Left colon (tissue), 2 donors: ENCODE results near the gene RSBN1. TPM values are rescaled to one million over a fixed set of nuclear protein-coding genes. Genes with fewer than 3 reads are reported as not detected.

Experiments
- ATAC-seq: fragments of 200-7000 bp; cut with Tn5 transposase; one replicate; pipeline ENCODE4 v1.9.1; 2020; ENCODE audit warnings: mild to moderate bottlenecking, moderate library complexity
- DNase-seq, 2 donors: peaks; one replicate each; pipeline ENCODE4 v3.0.0-alpha.2; 2020
- intact Hi-C, 2 donors: fragments of 100-400 bp; cut with DNase I in 1 of 2; cut with micrococcal nuclease in 1 of 2; formaldehyde crosslinking; loops; one replicate each; pipeline versions ENCODE4 v1.11.2 to v1.14.0; 2022; cut with DNase I, micrococcal nuclease
- total RNA-seq, 2 donors: library from RNA; stranded (reverse); fragmentation: NEBNext Ultra II Directional; extraction: Animal tissue kit (Norgen Biotek cat#: 25700); gene quantifications; one replicate each; pipeline ENCODE4 v1.2.1, GENCODE V29; 2021
- donor health status: DM: no; HTN: no; CAD: no.
- donor health status: DM: yes; HTN: yes; CAD: no.

RSBN1 gene
- total RNA-seq, 2 donors from 2014 or later = 23.6 to 28.5 TPM

DNA sequence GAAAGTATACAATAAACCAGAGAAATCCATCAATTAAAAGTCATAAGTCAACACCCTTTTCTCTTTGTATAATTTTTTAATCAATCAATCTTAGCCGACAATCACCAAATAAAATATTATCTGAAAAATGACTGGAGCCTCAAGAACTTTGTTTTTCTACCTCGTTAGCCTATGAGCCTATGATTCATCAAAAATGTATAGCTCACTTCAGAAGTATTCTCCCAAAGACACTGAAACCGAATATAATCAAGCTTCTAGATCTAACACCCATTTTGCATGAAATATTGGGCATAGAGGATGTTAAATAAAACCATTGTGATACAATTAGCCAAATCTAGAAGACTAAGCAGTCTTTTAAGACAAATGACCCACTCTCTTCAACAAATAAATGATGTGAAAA, 17.8 kb upstream of the RSBN1 start:
- intact Hi-C loops = loop anchor here in 1 of 2 donors (10.0 kb wide), 2 partner anchors 115 to 455 kb away; no protein-coding TSS in a partner anchor
- ATAC-seq (no peak), DNase-seq (no peak)

DNA sequence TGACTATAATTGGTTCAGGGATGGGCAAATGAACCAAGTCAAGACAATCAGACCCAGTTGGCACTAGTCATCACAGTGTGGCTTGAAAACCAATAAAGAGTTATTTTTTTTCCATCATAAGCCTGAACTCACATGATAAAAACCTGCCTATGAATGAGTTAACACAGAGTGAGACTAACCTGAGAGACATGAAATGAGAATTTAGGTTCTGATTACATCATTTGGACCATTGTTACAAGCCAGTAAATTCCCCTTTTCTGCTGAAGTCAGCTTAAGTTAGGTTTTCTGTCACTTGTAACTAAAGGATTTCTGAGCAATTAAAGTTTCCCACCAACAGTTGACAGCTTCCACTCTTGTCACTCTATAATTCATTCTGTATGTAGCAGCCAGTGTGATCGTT, 9.6 kb upstream of the RSBN1 start:
- ATAC-seq = no peak
- intact Hi-C loops = no loop called here

DNA sequence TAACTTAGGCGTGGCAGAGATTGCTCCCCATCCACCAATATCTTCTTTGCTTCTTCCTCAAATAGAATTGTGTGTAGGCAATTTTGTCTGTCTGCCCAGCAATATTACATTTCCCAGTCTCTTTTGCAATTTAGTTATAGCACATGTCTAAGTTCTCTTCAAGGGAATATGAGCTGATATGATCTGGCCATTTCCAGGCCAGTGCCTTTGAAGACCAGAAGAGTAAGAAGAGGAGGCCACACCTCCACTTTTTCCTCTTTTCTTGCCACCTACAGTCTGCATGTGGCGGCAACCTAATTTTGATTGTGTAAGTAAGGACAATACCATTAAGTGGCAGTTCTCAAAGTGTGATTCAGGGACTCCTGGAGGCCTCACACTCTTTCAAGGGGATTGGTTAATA, 6.3 kb upstream of the RSBN1 start:
- ATAC-seq (no peak), DNase-seq (no peak)
- intact Hi-C loops = no loop called here

More for the DNA sequence above, 9.6 kb upstream of the RSBN1 start:
- DNase-seq = no peak

DNA sequence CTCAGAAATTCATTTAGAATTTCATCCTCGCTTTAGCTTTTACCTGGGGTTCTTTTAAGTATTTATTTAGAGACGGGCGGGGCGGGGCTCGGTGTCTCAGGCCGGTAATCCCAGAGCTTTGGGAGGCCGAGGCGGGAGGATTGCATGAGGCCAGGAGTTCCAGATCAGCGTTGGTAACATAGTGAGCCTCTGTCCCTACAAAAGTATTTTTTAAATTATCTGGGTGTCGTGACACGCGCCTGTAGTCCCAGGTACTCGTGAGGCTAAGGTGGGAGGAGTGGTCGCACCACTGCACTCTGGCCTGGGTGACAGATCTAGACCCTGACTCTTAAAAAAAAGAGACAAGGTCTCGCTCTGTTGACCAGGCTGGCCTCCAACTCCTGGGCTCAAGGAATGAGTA, 942 bp upstream of the RSBN1 start:
- ATAC-seq (no peak), DNase-seq (peak in 1 of 2 donors; percentile 29)
- intact Hi-C loops = no loop called here

DNA sequence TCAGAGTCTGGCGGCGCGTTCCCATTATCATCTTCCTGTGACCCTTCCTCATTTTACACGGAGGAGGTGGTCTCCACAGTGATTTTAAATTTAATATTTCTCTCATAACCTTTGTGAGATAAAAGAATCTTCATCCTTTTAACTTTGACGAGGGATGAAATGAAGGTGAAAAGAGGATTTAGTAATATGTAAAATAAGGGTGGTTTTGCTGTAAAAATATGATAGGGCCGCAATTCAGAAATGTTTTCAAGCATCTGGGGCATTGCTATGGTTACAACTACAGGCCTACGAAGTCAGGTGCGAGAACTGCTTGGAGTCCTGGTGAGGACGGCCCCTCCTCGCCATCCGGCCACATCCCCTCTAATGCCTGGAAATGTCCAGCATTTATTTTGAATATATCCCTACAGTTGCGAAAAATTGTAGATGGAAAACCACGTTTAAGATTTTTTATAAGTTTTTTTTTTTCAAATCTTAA, 422 bp upstream of the RSBN1 start:
- DNase-seq = peak; percentile 27 to 32
- intact Hi-C loops = no loop called here

DNA sequence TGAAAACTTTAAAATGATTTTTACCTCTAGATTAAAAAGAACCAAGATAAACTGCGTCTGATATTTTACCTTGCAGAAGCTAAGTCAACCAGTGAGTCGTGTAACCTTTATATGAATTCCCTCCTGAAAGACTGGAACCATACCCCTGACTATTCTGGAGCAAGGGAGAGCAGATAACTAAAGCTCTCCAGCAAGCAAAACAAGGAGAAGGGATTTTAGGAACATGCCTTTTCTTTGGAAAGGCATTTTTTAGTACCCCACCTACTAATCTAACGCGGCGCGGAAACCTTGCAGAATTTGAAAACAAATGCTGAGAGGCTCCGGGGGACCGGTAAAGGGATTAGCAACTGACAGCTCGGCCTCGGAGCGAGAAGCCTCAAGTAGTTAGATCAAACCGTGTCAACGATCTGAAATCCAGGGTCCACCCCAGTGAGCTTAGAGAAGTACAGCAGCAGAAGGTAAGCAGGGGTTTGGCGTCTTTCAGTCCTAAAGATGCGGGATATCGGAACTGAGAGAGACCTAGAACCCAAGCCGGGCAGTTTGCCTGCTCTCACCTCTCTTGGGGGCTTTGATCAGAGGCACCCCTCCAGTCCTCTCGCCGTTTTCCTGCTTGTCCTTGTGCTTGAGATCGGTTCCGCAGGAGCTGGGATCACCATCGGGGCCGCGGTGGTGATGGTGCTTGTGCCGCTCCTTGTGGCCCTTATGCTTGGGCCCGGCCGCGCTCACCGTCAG, 954 bp downstream of the RSBN1 start:
- ATAC-seq (peak; percentile 44), DNase-seq (peak; percentile 59 to 71)

More for the DNA sequence above, 422 bp upstream of the RSBN1 start:
- no peak for ATAC-seq

DNA sequence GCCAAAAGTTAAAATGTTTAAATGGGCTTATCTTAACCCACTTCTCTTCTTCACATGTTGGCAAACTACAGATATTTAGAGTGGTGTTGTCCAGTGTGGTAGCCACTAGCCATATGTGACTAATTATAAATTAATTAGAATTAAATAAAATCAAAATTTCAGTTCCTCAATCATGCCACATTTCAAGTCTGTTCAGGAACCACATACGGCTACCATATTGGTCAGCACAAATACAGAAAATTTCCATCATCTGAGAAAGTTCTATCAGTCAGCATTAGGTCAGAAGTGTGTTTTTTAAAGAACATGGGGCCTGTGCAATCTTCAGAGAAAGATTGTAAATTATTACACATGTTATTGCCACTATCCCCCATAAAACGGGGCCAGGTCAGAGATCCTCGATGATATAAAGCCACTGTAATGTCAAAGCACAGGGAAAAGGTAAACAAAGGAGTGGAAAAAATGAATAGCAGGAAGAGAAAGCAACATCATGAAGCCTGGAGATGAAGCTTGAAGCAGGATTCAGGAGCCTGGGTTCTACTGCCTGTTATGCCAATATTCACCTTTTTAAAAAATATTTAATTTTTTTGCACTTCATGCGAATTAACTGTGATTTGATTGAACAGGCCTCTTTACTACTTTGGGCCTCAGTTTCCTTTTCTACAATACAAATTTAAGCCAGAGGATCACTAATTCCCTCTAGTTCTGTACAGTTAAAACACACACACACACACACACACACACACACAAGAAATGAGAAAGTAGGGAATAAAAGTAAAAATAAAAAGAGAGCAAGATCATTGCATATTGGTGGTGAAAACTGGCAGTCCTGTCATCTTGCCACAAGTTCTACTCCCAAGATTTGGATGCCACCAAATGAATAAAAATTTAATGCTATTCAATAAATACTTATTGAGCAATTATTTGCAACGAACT, 2.3 kb downstream of the RSBN1 start:
- intact Hi-C loops = no loop called here
- ATAC-seq (peak; percentile 47), DNase-seq (peak; percentile 20 to 61)

More for the DNA sequence above, 954 bp downstream of the RSBN1 start:
- intact Hi-C loops = no loop called here

DNA sequence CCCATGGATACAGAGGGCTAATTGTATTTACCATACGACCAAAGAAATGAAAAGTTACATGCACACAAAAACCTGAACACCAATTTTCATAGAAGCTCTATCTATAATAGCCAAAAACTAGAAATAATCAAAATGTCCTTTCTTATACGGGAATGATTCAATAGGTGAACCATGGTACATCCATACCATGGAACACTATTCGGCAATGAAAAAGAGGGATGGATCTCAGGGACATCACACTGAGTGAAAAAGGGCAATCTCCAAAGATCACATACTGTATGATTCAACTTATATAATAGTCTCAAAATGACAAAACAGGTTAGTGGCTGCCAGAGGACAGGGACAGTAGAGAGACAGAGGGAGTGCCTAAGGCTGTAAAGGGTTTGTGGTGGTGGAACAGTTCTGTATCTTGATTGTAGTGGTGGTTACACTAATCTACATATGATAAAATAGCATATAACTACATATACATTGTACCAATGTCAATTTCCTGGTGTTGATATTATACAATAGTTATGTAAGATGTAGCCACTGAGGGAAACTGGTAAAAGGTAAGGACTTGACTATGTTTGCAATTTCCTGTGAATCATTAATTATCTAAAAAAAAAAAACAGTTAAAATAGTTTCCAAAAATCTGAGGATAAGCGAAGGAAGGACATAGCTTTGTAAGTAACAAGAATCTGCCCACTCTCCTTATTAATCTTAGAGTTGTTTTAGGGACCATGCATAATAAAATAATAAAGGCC, 3.7 kb downstream of the RSBN1 start:
- intact Hi-C loops = no loop called here
- DNase-seq = no peak

DNA sequence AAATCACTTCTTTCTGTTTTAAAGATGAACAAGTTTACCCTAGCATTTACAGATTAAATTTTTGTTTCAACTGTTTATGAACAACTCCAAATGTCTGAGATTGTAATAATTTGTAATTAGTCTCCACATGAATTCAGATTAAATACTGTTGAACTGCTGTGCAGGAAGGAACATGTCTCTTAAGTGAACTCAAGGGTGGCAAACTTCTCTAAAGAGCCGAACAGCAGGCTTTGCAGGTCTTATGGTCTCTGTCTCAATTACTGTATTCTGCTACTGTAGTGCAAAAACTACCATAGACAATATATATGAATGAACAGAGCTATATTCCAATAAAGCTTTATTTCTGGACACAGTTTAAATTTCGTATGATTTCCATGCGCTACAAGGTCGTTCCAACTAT, 6.6 kb downstream of the RSBN1 start:
- DNase-seq = no peak
- intact Hi-C loops = no loop called here
- no peak for ATAC-seq

More for the DNA sequence above, 3.7 kb downstream of the RSBN1 start:
- ATAC-seq = peak; percentile 35

DNA sequence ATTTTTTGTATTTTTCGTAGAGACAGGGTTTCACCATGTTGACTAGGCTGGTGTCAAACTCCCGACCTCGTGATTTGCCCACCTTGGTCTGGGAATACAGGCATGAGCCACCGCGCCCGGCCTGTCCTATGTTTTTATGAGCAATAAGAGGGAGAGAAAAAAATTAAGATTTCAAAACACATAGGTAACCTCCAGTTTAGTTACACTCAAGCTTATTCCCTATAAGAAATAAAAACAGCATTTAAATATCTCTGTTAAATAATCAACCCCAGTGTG, 7.1 kb downstream of the RSBN1 start:
- ATAC-seq = no peak
- DNase-seq = no peak
- intact Hi-C loops = no loop called here

DNA sequence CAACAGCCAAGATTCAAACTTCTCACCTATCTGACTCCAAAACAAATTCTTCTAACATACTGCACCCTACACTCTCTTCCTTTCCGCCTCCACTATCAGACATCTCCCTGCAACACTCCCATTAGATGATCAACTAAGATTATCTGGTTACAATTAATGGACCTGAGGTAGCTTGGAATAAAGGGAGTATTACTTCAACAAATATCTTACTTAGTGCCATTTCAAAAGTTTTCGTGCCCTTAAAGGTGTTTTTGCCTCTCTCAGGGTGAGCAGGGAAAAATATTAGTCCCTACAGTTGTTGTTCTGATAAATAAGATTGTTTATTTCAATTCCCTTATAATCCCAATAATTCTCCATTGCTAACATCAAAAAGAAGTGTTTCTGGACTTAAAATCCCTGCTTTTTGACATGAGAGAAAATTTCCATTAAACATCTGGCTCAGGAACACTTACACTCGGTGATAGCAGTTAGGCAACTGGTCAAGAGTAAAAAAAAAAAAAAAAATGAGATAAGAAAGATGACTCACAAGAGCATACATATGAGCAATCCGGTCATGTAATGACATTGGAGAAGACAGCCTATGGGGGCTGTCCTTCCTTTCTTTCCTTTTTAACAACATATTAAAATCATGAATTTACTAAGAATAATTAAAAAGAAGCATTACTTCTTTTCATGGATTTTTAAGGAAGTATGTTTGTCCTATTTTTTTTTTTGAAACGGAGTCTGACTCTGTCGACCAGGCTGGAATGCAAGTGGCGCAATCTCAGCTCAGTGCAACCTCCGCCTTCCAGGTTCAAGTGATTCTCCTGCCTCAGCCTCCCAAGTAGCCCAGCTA, 7.6 kb downstream of the RSBN1 start:
- DNase-seq (no peak), ATAC-seq (peak; percentile 70)
- intact Hi-C loops = no loop called here

DNA sequence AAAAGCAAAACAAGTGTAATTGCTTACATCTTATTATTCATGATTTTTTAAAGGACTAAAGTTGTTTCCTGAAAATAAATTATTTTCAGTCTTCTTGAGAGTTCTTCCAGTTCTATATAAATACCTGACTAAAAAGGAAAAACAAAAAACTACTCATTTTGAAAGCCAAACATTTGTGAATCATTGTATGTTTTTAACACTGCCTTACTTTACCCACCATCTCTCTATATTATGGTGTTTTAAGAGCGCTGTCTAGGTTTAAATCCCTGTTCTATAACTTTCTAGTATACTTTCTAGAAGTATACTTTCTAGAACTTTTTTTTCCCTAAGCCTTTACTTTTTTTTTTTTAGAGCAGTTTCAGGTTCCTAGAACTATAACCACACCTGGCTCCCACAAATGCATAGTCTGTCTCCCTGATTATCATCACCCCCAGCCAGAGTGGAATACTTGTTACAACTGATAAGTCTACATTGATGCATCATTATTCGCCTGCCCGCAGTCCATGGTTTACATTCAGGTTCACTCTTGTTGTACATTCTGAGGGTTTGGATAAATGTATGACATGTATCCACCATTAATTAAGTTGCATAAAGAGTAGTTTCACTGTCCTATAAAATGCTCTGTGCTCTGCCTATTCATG, 9.8 kb downstream of the RSBN1 start:
- ATAC-seq = no peak
- intact Hi-C loops = no loop called here
- no peak for DNase-seq

DNA sequence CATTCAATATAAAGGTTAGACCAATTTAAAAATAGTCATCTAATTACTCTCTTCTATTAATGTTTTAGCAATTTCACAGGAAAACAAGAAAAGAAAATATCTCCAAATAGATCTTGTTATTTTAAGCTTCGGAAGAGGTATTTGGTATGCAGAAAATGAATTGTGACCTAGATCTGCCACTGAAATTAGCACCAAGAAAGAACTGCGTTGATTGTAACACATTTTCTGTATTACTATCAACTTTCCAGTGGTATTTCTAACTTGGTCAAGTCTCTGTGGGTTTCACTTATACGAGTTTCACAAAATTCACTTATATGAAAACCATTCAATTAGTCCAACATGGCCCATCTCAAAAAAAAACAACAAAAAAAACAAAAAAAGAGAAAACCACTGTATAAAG, 11.8 kb downstream of the RSBN1 start:
- ATAC-seq = no peak
- intact Hi-C loops = no loop called here
- DNase-seq = no peak

DNA sequence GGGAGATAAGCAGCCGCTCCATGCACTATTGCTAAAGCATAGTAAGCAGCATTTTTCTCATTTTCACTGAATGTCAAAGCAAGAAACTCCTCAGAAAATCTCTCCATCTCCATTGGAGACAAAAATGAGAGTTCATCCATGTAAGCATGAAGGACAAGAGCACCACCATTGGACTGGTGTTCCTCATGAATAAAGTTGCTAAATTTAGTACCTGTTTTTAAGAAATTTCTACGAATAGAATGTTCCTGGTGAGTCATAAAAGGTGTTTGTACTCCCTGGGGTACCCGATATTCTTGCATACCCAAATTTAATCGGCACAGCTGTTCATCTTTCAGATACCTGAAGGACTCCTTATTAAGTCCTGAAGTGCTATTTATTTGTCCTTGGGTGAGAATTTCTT, 14.8 kb downstream of the RSBN1 start:
- DNase-seq (no peak), ATAC-seq (no peak)
- intact Hi-C loops = no loop called here

DNA sequence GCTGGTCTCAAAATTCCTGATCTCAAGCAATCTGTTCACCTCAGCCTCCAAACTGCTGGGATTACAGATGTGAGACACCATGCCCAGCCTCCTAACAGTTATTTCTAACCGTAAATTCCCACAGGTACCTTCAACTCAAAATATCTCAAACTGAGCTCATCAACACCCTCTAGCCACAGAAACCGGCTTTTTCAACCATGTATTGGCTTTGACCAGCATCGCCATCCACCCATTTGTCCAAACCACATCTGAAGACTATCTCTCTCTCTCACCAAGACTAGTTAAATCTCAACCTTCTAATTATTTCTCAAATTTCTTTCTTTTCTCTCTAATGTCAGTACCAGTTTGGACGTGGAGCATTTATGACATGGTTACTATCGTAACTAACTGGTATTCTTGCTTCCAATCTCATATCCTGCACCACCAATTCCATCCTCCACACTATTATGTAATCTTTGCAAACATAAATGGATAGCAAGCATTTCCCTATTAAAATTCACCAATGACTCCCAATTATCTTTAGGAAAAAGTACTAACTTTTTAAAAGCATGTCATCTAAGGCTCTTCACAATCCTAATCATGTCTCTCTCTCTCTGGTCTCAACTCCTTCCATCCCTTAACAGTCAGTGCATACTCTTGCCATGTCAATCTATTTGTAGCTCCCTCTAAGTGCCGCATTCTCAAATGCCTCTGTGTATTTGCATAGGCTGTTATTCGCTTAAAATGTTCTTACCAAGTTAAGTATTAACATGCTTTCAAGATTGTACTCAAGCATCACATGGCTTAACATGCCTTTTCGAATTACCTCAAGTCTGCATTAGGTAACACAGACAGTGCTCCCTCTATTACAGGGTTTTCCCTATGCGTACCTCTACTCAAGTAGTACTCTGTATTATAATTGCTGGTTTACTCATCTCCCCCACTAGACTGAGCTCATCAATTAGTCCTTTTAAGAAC, 18.1 kb downstream of the RSBN1 start:
- peak; percentile 74 for ATAC-seq

DNA sequence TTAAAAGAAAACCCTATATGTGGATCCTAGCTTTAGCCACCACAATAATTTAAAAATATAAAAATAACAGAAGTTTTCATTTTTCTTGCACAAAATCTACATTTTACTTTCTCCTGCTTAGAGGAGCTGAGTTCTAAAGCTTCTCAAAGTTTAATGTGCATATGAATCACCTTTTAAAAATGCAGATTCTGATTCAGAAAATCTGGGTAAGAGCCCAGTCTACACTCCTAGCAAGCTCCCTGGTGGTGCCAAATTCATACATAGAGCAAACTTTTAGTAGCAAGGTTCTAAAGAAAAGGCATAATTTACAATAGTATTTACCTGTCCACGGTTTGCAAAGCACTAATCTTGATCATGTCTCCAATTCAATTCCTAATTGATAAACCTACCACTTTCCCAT, 19.3 kb downstream of the RSBN1 start:
- no peak for ATAC-seq
- no peak for DNase-seq
- intact Hi-C loops = no loop called here

More for the DNA sequence above, 18.1 kb downstream of the RSBN1 start:
- intact Hi-C loops = no loop called here
- no peak for DNase-seq

DNA sequence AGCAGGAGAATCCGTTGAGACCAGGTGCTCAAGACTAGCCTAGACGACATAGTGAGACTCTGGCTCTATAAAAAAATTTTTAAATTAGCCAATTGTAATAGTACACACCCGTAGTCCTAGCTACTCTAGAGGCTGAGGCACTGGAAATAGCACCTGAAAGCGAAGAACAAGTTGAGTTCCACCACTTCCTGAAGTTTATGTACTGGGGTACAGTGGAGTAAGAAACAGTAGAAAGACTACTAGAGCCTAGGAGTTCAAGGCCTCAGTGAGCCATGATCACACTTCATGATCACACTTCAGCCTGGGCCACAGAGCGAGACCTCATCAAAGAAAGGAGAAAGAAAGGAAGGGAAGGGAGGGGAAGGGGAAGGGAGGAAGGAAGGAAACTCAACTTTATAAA, 19.8 kb downstream of the RSBN1 start:
- DNase-seq = no peak
- ATAC-seq = no peak
- intact Hi-C loops = no loop called here
